NB4 (cell line): ENCODE data around the gene FOXB2.

Experiments used
- MYC ChIP-seq: IDR thresholded peaks from 2 replicates; pipeline ENCODE4 v1.6.1; 2011; ENCODE audit warnings: low read depth, low read length
- POLR2A ChIP-seq: IDR thresholded peaks from 2 replicates; pipeline ENCODE4 v1.6.1; 2011; ENCODE audit warnings: mild to moderate bottlenecking; ENCODE audit not compliant: insufficient read length; ENCODE audit errors: extremely low read depth
- TF ChIP-seq, protein P1 (sequence below): IDR thresholded peaks from one replicate; pipeline ENCODE4 v1.5.1; 2012; ENCODE audit warnings: low read depth, low read length
- TF ChIP-seq, protein P2 (sequence below): IDR thresholded peaks from 2 replicates; pipeline ENCODE4 v1.6.1; 2011; ENCODE audit warnings: low read depth, low read length

DNA sequence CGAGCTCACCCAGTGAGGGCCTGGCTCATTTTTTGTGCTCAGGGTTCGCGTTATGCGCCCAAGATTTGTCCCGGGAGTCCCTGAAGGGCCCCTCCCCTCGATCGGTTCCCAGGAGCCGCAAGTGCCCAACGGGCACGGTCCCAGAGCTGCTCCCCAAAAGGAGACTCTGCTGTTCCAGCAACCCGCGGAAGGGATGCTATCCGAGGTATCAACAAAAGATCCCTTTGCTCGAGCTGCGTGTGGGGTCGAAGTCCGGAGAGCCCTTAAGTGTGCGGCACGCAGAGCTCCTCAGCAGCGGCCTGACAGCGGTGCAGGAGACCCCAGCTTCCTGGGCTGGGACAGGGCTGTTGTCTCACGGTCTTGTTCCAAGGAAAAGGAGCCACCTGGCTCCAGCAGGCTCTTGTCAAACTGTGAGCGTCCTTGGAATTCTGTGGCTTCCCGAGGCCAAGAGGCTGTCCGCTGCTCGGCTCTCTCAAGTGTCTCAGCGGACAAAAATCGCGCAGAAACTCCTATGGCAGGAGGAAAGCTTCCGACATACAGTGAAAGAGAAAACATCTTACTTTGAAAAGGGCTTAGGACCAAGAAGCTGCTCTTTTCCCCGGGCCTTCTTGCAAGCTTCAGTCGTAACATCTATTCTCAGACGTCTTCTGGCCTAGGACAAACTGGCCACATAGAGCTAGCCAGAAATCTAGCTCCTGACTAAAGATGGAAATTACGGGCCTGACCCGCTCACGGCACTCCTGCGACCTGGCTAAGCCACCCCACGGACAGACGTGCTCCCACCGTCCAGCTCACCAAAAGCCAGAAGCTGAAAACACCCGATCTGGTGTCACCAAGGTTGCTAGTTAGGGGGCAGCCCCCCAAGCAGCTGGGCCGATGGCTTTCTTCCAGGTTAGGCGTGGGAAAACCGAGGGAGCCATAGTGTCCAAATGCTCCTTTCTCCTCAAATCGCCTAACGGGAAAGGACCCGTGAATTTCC is 2.6 kb upstream of the FOXB2 start:
- no peak for TF ChIP-seq POLR2A
- TF ChIP-seq, protein P1, sequence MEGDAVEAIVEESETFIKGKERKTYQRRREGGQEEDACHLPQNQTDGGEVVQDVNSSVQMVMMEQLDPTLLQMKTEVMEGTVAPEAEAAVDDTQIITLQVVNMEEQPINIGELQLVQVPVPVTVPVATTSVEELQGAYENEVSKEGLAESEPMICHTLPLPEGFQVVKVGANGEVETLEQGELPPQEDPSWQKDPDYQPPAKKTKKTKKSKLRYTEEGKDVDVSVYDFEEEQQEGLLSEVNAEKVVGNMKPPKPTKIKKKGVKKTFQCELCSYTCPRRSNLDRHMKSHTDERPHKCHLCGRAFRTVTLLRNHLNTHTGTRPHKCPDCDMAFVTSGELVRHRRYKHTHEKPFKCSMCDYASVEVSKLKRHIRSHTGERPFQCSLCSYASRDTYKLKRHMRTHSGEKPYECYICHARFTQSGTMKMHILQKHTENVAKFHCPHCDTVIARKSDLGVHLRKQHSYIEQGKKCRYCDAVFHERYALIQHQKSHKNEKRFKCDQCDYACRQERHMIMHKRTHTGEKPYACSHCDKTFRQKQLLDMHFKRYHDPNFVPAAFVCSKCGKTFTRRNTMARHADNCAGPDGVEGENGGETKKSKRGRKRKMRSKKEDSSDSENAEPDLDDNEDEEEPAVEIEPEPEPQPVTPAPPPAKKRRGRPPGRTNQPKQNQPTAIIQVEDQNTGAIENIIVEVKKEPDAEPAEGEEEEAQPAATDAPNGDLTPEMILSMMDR: no peak
- TF ChIP-seq MYC: no peak
- TF ChIP-seq, protein P2, sequence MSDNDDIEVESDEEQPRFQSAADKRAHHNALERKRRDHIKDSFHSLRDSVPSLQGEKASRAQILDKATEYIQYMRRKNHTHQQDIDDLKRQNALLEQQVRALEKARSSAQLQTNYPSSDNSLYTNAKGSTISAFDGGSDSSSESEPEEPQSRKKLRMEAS: no peak
